ENCODE data around the gene SLC25A24. TPM values are rescaled to one million over a fixed set of nuclear protein-coding genes. Genes with fewer than 3 reads are reported as not detected.
A peak's percentile ranks its signal among the peaks of the same experiment; 100 is the strongest.

Gene SLC25A24
- polyA plus RNA-seq, 3 donors: 11.1 to 45.4 (median 43.4) TPM

DNA sequence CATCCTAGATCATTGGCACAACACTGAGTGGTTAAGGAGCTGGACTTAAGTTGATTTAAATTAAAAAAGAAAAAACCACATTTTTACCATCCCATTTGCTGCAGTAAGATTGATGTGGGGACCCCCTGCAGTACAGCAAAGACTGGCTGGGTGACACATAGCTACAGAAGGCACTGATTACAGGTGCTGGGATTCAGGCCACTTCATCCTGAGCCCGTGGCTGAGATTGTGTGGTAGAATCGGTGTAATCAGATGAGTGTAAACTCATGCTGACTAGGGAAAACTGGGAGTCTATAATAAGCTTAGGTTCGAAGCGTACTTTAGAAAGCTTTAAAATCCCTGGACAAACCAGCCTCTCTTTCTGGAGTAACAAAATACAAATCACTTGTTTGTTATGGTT lies 70.1 kb downstream of the SLC25A24 start:
- Mint-ChIP-seq H3K4me1 (peaks cover 47% of the 10 kb centered on the region), H3K27ac (peak overlapping the region in 2 of 7 donors; percentile 38 to 58), H3K27me3 (ENCODE audit: low read depth in 3 of 3) (peaks cover 0 to 2% (median 0%) of the 10 kb centered on the region in 3 donors), H3K9me3 (peaks cover 0 to 9% (median 4%) of the 10 kb centered on the region in 7 donors), H3K36me3 (peaks cover 17 to 22% of the 10 kb centered on the region in 2 donors), H3K4me3 (no peak overlapping the region)
- 90% methylated on average over 2 of the region's 4 CpGs for WGBS (ENCODE audit: insufficient coverage)
- no peak overlapping the region for H3K9ac ChIP-seq (ENCODE audit: insufficient read depth, low read length, poor library complexity, severe bottlenecking)
- intact Hi-C loops (cut with micrococcal nuclease): loop anchor here (10.0 kb wide), 2 partner anchors 75 to 165 kb away; partner anchors contain the start of gene VAV3 (in 2 of the 2)
- H3K9me3 ChIP-seq (replicated peaks in 1 of 2; ENCODE audit: control insufficient read depth in 1 of 2, insufficient read depth in 1 of 2, low read length in 2 of 2): no peaks in the 10 kb centered on the region
- no peak overlapping the region for H3K4me2 ChIP-seq (replicated peaks; ENCODE audit: extremely low read depth, low read length, poor library complexity, severe bottlenecking)
- no peaks in the 10 kb centered on the region for H3K79me2 ChIP-seq (ENCODE audit: insufficient read depth, low read length)
- no peak overlapping the region for H2AFZ ChIP-seq (ENCODE audit: insufficient read depth, low read depth, low read length, poor library complexity, severe bottlenecking)
- no peak overlapping the region for H3K27ac ChIP-seq (ENCODE audit: low read depth in 1 of 2, low read length in 2 of 2)
- peaks cover 31 to 37% of the 10 kb centered on the region in 2 donors for H3K4me1 ChIP-seq (ENCODE audit: control insufficient read depth in 1 of 2, insufficient read depth in 2 of 2, low read length in 2 of 2)
- no peak for DNase-seq
- no peak overlapping the region for H3K4me3 ChIP-seq (replicated peaks in 1 of 3; ENCODE audit: low read depth in 2 of 3, low read length in 3 of 3)
- no peaks in the 10 kb centered on the region for H3K27me3 ChIP-seq (ENCODE audit: control insufficient read depth in 2 of 2, insufficient read depth in 2 of 2, low read length in 2 of 2)
- peaks cover 6% of the 10 kb centered on the region for H4K20me1 ChIP-seq (ENCODE audit: insufficient read depth, low read length)
- peaks cover 0 to 15% of the 10 kb centered on the region in 2 donors for H3K36me3 ChIP-seq (replicated peaks in 1 of 2; ENCODE audit: control insufficient read depth in 1 of 2, insufficient read depth in 2 of 2, low read length in 2 of 2)
- TF ChIP-seq, protein P1, sequence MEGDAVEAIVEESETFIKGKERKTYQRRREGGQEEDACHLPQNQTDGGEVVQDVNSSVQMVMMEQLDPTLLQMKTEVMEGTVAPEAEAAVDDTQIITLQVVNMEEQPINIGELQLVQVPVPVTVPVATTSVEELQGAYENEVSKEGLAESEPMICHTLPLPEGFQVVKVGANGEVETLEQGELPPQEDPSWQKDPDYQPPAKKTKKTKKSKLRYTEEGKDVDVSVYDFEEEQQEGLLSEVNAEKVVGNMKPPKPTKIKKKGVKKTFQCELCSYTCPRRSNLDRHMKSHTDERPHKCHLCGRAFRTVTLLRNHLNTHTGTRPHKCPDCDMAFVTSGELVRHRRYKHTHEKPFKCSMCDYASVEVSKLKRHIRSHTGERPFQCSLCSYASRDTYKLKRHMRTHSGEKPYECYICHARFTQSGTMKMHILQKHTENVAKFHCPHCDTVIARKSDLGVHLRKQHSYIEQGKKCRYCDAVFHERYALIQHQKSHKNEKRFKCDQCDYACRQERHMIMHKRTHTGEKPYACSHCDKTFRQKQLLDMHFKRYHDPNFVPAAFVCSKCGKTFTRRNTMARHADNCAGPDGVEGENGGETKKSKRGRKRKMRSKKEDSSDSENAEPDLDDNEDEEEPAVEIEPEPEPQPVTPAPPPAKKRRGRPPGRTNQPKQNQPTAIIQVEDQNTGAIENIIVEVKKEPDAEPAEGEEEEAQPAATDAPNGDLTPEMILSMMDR (IDR thresholded peaks at IDR 0.05): no peak

DNA sequence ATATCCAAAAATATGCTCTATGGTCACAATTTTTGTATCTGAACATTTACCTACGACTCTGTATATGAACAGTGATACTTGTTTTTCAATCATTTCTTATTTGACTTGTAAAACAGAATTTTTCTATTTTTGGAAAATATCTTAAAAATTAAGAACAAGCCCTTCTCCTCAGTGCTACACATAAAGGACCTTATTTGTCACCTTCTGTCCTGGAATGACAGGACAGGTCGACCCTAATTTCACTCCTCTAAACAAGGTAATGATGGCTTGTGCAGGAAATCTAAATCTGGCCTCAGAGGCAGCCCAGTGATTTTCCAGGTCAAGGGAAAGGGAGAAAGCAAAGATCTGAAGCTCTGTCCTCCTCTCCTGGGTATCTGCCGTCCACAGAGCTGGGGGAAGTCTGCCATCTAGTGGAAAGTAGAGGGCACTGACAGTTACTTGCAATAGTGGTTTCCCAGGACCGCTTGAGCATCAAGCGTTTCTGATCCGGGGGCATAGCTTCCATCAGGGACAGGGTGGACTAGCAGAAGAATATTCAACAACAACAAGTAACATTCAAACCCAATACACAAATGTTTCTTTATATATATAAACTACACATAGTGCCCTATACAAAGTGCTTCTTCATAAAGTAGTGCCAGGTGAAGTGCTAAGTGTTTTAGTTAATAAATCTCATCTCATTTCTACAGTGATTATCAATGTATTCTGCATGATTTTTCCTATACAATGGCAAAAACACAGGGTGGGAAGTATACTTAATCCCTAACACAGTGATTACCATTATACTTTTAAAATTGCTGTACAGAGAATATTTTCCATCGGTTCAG lies 74.6 kb downstream of the SLC25A24 start:
- Histone ChIP-seq H3K36me3 (replicated peaks in 1 of 2; ENCODE audit: control insufficient read depth in 1 of 2, insufficient read depth in 2 of 2, low read length in 2 of 2) (no peaks in the 10 kb centered on the region), H4K20me1 (ENCODE audit: insufficient read depth, low read length) (peaks cover under 1% of the 10 kb centered on the region), H3K4me2 (replicated peaks; ENCODE audit: extremely low read depth, low read length, poor library complexity, severe bottlenecking) (no peak overlapping the region), H3K4me3 (replicated peaks in 1 of 3; ENCODE audit: low read depth in 2 of 3, low read length in 3 of 3) (no peak overlapping the region), H3K9ac (ENCODE audit: insufficient read depth, low read length, poor library complexity, severe bottlenecking) (no peak overlapping the region), H3K9me3 (replicated peaks in 1 of 2; ENCODE audit: control insufficient read depth in 1 of 2, insufficient read depth in 1 of 2, low read length in 2 of 2) (no peaks in the 10 kb centered on the region), H3K4me1 (ENCODE audit: control insufficient read depth in 1 of 2, insufficient read depth in 2 of 2, low read length in 2 of 2) (peaks cover 9 to 14% of the 10 kb centered on the region in 2 donors), H2AFZ (ENCODE audit: insufficient read depth, low read depth, low read length, poor library complexity, severe bottlenecking) (no peak overlapping the region), H3K27me3 (ENCODE audit: control insufficient read depth in 2 of 2, insufficient read depth in 2 of 2, low read length in 2 of 2) (no peaks in the 10 kb centered on the region), H3K27ac (ENCODE audit: low read depth in 1 of 2, low read length in 2 of 2) (no peak overlapping the region), H3K79me2 (ENCODE audit: insufficient read depth, low read length) (no peaks in the 10 kb centered on the region)
- Mint-ChIP-seq H3K27ac (peak overlapping the region in 2 of 7 donors; percentile 15 to 71), H3K4me3 (no peak overlapping the region), H3K9me3 (peaks cover 0 to 5% (median 0%) of the 10 kb centered on the region in 7 donors), H3K27me3 (ENCODE audit: low read depth in 3 of 3) (peaks cover 0 to 2% (median 0%) of the 10 kb centered on the region in 3 donors), H3K4me1 (peaks cover 22% of the 10 kb centered on the region), H3K36me3 (peaks cover 2 to 3% of the 10 kb centered on the region in 2 donors)
- intact Hi-C loops (cut with micrococcal nuclease): loop anchor here (2.0 to 10.0 kb wide), 3 partner anchors 71 to 343 kb away; partner anchors contain the start of gene VAV3 (in 2 of the 2)
- DNase-seq: peak; percentile 63 to 75 (median 65)
- TF ChIP-seq, protein P1 (IDR thresholded peaks at IDR 0.05): peak; percentile 89
- WGBS (ENCODE audit: insufficient coverage): 6% methylated on average over 2 of the region's 7 CpGs
